Progenitor cell of endocrine pancreas (in vitro differentiated cells): ENCODE measurements around the gene MMP15. TPM values are rescaled to one million over a fixed set of nuclear protein-coding genes. Genes with fewer than 3 reads are reported as not detected.

ENCODE experiments used
- DNase-seq: peaks from one replicate; pipeline ENCODE4 v3.0.0; 2021; ENCODE audit warnings: low spot score; ENCODE audit not compliant: unreplicated experiment
- H3K27ac Mint-ChIP-seq: 2 replicates; pipeline ENCODE4 v1.8.0; 2021; ENCODE audit warnings: mild to moderate bottlenecking, moderate library complexity, mixed read lengths
- H3K27me3 Mint-ChIP-seq: 2 replicates; pipeline ENCODE4 v1.8.0; 2021; ENCODE audit warnings: mixed read lengths
- H3K36me3 Mint-ChIP-seq: 2 replicates; pipeline ENCODE4 v1.8.0; 2022; ENCODE audit warnings: mixed read lengths; ENCODE audit not compliant: insufficient read depth
- H3K4me1 Mint-ChIP-seq: 2 replicates; pipeline ENCODE4 v1.8.0; 2021; ENCODE audit warnings: low read depth, mixed read lengths
- H3K4me3 Mint-ChIP-seq: 2 replicates; pipeline ENCODE4 v1.8.0; 2021; ENCODE audit warnings: low read depth, mild to moderate bottlenecking, moderate library complexity, mixed read lengths
- H3K9me3 Mint-ChIP-seq: 2 replicates; pipeline ENCODE4 v1.8.0; 2021; ENCODE audit warnings: low read depth, mixed read lengths
- total RNA-seq: library from RNA; stranded (reverse); gene quantifications from 2 replicates; pipeline ENCODE4 v1.2.1, GENCODE V29; 2021
- TF ChIP-seq, protein P1 (sequence below): fragments of 200-600 bp; sonication (generic); IDR thresholded peaks from one replicate; pipeline ENCODE4 v1.5.0; 2021; ENCODE audit warnings: antibody characterized with exemption, mild to moderate bottlenecking; ENCODE audit not compliant: unreplicated experiment

MMP15 gene
- total RNA-seq, 1 donor from 2014 or later, result 85.0 TPM

- Mint-ChIP-seq H3K4me1 (peaks cover 47% of the 10 kb centered on the region), H3K4me3 (peak overlapping the region; percentile 76), H3K36me3 (peaks cover 4% of the 10 kb centered on the region), H3K9me3 (no peaks in the 10 kb centered on the region), H3K27ac (no peak overlapping the region), H3K27me3 (no peaks in the 10 kb centered on the region)
- DNase-seq, result peak; percentile 37
- TF ChIP-seq, protein P1, sequence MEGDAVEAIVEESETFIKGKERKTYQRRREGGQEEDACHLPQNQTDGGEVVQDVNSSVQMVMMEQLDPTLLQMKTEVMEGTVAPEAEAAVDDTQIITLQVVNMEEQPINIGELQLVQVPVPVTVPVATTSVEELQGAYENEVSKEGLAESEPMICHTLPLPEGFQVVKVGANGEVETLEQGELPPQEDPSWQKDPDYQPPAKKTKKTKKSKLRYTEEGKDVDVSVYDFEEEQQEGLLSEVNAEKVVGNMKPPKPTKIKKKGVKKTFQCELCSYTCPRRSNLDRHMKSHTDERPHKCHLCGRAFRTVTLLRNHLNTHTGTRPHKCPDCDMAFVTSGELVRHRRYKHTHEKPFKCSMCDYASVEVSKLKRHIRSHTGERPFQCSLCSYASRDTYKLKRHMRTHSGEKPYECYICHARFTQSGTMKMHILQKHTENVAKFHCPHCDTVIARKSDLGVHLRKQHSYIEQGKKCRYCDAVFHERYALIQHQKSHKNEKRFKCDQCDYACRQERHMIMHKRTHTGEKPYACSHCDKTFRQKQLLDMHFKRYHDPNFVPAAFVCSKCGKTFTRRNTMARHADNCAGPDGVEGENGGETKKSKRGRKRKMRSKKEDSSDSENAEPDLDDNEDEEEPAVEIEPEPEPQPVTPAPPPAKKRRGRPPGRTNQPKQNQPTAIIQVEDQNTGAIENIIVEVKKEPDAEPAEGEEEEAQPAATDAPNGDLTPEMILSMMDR, result peak; percentile 19
These were observed 1.2 kb downstream of the MMP15 start for GRCh38 chr16:58026705-58027160.

DNA sequence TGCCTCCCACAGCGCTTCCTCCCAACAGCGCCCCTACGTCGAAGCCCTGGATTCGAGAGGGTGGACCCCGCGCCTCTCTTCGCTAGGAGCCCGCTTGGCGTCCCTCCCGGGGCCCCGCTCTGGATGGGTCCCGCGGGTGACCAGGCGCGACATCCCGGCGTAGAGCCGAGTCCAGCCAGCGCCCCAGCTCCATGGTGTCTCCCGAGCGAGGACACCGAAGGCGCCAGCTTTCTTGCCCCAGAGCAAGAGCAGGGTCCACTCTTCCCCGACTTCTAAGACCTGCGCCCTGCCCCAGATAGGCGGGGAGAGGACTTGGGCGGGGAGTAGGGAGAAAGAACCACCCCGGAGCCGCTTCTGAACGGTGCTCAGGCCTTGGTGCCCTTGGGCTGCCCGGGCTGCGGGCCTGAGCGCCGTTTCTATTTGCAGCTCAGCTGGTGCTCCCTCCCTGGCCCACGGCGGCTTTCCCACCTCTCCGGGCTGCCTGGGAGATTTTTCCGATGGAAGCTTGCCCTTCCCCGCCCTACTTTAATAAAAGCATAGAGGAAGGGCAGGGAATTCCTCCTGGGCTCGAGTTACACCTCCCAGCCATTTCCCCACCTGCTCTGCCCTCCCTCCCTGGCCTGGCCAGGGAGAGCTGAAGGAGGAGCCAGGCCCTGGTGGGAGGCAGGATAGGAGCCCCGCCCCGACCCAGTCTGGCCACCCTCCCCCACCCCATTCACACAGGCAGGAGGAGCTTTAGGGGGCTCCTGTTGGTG, 1.8 kb downstream of the MMP15 start:
- H3K27ac Mint-ChIP-seq, result peak overlapping the region; percentile 59
- DNase-seq, result no peak
- H3K36me3 Mint-ChIP-seq, result peaks cover 4% of the 10 kb centered on the region
- H3K4me3 Mint-ChIP-seq, result peak overlapping the region; percentile 76
- H3K27me3 Mint-ChIP-seq, result no peaks in the 10 kb centered on the region
- H3K4me1 Mint-ChIP-seq, result peaks cover 48% of the 10 kb centered on the region
- TF ChIP-seq, protein P1, result peak; percentile 9
- H3K9me3 Mint-ChIP-seq, result no peaks in the 10 kb centered on the region

- peak overlapping the region; percentile 83 for H3K27ac Mint-ChIP-seq
- H3K27me3 Mint-ChIP-seq, result no peaks in the 10 kb centered on the region
- TF ChIP-seq, protein P1, result no peak
- DNase-seq, result no peak
- no peaks in the 10 kb centered on the region for H3K9me3 Mint-ChIP-seq
- peak overlapping the region; percentile 76 for H3K4me3 Mint-ChIP-seq
- H3K4me1 Mint-ChIP-seq, result peaks cover 46% of the 10 kb centered on the region
- H3K36me3 Mint-ChIP-seq, result peaks cover 4% of the 10 kb centered on the region
These were observed 2.4 kb downstream of the MMP15 start for GRCh38 chr16:58027916-58028455.

GRCh38 chr16:58028541-58029070, 3.1 kb downstream of the MMP15 start:
- Mint-ChIP-seq H3K36me3 (peaks cover 4% of the 10 kb centered on the region), H3K4me3 (peak overlapping the region; percentile 76), H3K27me3 (no peaks in the 10 kb centered on the region), H3K9me3 (no peaks in the 10 kb centered on the region), H3K4me1 (peaks cover 47% of the 10 kb centered on the region), H3K27ac (peak overlapping the region; percentile 70)
- TF ChIP-seq, protein P1, result no peak
- no peak for DNase-seq

GRCh38 chr16:58029410-58029809, 3.9 kb downstream of the MMP15 start:
- Mint-ChIP-seq H3K27ac (peak overlapping the region; percentile 60), H3K27me3 (no peaks in the 10 kb centered on the region), H3K9me3 (no peaks in the 10 kb centered on the region), H3K4me1 (peaks cover 51% of the 10 kb centered on the region), H3K36me3 (peaks cover 4% of the 10 kb centered on the region), H3K4me3 (peak overlapping the region; percentile 49)
- TF ChIP-seq, protein P1, result no peak
- DNase-seq, result no peak
